Calu3 (cell line): ENCODE data around the gene KLHDC7A. TPM values are rescaled to one million over a fixed set of nuclear protein-coding genes. Genes with fewer than 3 reads are reported as not detected.

Source experiments
- BruUV-seq: library from RNA; stranded (reverse); fragments of 400-500 nt; replicated peaks from 2 replicates; lab custom pipeline; 2021; lab: Mats Ljungman, UMichigan
- CTCF ChIA-PET: fragments of 300-600 bp; sonication (Branson Sonifier 250); formaldehyde crosslinking; loops from one replicate; lab custom pipeline; 2022; ENCODE audit warnings: antibody characterized with exemption; lab: Charles Lee
- DNase-seq: peaks from one replicate; pipeline ENCODE4 v3.0.0; 2022
- H3K27ac Mint-ChIP-seq: one replicate; pipeline ENCODE4 v1.8.0; 2022; ENCODE audit warnings: mixed read lengths; ENCODE audit not compliant: unreplicated experiment
- H3K27me3 Mint-ChIP-seq: one replicate; pipeline ENCODE4 v1.8.0; 2022; ENCODE audit warnings: mixed read lengths; ENCODE audit not compliant: unreplicated experiment
- H3K36me3 Mint-ChIP-seq: one replicate; pipeline ENCODE4 v1.8.0; 2022; ENCODE audit warnings: mild to moderate bottlenecking, moderate library complexity, mixed read lengths; ENCODE audit not compliant: insufficient read depth, unreplicated experiment
- H3K4me1 Mint-ChIP-seq: one replicate; pipeline ENCODE4 v1.8.0; 2022; ENCODE audit warnings: mild to moderate bottlenecking, low read depth, mixed read lengths; ENCODE audit not compliant: unreplicated experiment
- H3K4me3 Mint-ChIP-seq: one replicate; pipeline ENCODE4 v1.8.0; 2022; ENCODE audit warnings: mild to moderate bottlenecking, low read depth, moderate library complexity, mixed read lengths; ENCODE audit not compliant: unreplicated experiment
- H3K9me3 Mint-ChIP-seq: one replicate; pipeline ENCODE4 v1.8.0; 2022; ENCODE audit warnings: low read depth, mixed read lengths; ENCODE audit not compliant: unreplicated experiment
- CTCF ChIP-seq: fragments of 200-600 bp; IDR thresholded peaks from one replicate; pipeline ENCODE4 v1.8.0; 2022; ENCODE audit warnings: antibody characterized with exemption; ENCODE audit not compliant: unreplicated experiment
- intact Hi-C: fragments of 100-400 bp; cut with micrococcal nuclease; formaldehyde crosslinking; loops from one replicate; pipeline ENCODE4 v1.10.0; 2022; ENCODE audit not compliant: unreplicated experiment
- total RNA-seq: library from RNA; stranded (reverse); gene quantifications from 2 replicates; pipeline ENCODE4 v1.2.3, GENCODE V29; 2022

KLHDC7A gene
- total RNA-seq, 1 experiment from 2014 or later = 14.3 TPM

DNA sequence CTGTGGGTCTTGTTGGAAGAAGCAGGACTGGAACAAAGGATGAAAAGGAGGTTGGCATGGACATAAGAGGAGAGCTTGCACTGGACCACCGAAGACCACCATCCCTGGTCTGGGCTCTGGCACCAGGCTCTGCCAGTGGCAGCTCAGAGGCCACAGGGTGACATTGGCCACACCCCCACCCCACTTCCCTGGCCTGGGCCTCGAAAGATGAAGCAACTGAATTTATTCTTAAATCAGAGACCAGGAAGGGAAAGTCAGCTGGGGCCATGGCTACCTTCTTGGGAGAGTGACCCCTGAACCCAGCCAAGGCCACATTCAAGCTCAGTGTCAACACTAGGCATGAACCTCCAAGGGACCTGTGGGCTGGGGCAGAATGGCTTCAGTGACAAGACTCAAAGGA, 4.0 kb downstream of the KLHDC7A start:
- peaks cover 30% of the 10 kb centered on the region for H3K4me1 Mint-ChIP-seq
- H3K9me3 Mint-ChIP-seq = no peaks in the 10 kb centered on the region
- H3K36me3 Mint-ChIP-seq = peaks cover 32% of the 10 kb centered on the region
- DNase-seq = no peak
- intact Hi-C loops = no loop called here
- BruUV-seq = no TSS peak
- H3K27ac Mint-ChIP-seq = no peak overlapping the region
- TF ChIP-seq CTCF = no peak
- no peaks in the 10 kb centered on the region for H3K27me3 Mint-ChIP-seq
- CTCF ChIA-PET = interaction anchor here (0.6 kb wide), 1 partner anchor 132 kb away, joined by 3 read pairs; no protein-coding TSS in a partner anchor
- H3K4me3 Mint-ChIP-seq = no peak overlapping the region

DNA sequence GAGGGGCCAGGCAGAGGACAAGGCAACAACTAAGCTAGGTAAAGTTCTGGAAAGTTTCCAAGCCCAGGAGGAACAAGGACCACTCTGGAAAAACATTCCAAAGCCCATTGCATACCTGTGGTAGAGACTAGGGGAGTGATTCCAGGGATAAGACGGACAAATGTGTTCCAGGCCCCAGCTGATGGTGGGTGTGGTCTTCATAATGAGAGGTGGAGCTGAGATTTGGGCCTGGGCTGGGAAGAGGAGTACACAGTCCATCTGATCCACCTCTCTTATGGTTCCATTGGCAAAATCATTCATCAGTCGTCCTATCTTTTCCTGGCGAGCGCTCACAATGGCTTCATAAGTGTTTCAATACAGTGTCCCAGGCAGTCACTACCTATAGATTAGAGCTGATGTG, 4.5 kb downstream of the KLHDC7A start:
- Mint-ChIP-seq H3K4me1 (peaks cover 25% of the 10 kb centered on the region), H3K36me3 (peaks cover 32% of the 10 kb centered on the region), H3K27ac (no peak overlapping the region), H3K4me3 (no peak overlapping the region), H3K9me3 (no peaks in the 10 kb centered on the region), H3K27me3 (no peaks in the 10 kb centered on the region)
- intact Hi-C loops = no loop called here
- no peak for DNase-seq
- no TSS peak for BruUV-seq
- no peak for TF ChIP-seq CTCF
- CTCF ChIA-PET = interaction anchor here (0.6 kb wide), 1 partner anchor 132 kb away, joined by 3 read pairs; no protein-coding TSS in a partner anchor

GRCh38 chr1:18486195-18486594, 5.5 kb downstream of the KLHDC7A start:
- Mint-ChIP-seq H3K9me3 (no peaks in the 10 kb centered on the region), H3K36me3 (peaks cover 26% of the 10 kb centered on the region), H3K27ac (no peak overlapping the region), H3K4me3 (no peak overlapping the region), H3K27me3 (peaks cover under 1% of the 10 kb centered on the region), H3K4me1 (peaks cover 23% of the 10 kb centered on the region)
- CTCF ChIA-PET = no interaction called here
- intact Hi-C loops = no loop called here
- no TSS peak for BruUV-seq
- DNase-seq = peak; percentile 22
- TF ChIP-seq CTCF = no peak

GRCh38 chr1:18489417-18490143, 8.8 kb downstream of the KLHDC7A start:
- intact Hi-C loops = no loop called here
- Mint-ChIP-seq H3K4me3 (no peak overlapping the region), H3K9me3 (no peaks in the 10 kb centered on the region), H3K4me1 (peaks cover 15% of the 10 kb centered on the region), H3K27me3 (peaks cover 19% of the 10 kb centered on the region), H3K36me3 (no peaks in the 10 kb centered on the region), H3K27ac (no peak overlapping the region)
- BruUV-seq = no TSS peak
- CTCF ChIA-PET = no interaction called here
- TF ChIP-seq CTCF = no peak
- DNase-seq = no peak
